Activated CD8-positive, alpha-beta memory T cell treated with anti-CD3 and anti-CD28 coated beads for 24 hours (primary cell): ENCODE data around the gene TGFBR3L.

Experiments used
- DNase-seq: peaks from one replicate; pipeline ENCODE4 v3.0.0-alpha.2; 2020

The TGFBR3L gene

DNA sequence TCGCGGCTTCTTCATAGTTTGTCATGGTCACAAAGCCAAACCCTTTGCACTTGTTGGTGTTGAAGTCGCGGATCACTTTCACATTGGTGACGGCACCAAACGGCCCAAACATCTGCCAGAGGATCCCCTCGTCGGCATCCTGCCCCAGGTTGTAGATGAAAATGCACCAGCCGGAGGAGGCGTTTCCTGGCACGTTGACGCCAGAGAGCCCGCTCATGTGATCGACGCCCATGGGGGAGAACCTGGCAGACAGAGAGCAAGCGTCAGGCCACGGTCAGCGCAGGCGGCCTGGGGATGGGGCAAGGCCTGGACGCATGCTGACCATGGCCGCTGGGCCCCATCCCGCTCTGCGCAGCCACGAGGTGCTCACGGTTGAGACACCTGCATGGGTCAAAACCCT is 48.9 kb downstream of the TGFBR3L start:
- no peak for DNase-seq

DNA sequence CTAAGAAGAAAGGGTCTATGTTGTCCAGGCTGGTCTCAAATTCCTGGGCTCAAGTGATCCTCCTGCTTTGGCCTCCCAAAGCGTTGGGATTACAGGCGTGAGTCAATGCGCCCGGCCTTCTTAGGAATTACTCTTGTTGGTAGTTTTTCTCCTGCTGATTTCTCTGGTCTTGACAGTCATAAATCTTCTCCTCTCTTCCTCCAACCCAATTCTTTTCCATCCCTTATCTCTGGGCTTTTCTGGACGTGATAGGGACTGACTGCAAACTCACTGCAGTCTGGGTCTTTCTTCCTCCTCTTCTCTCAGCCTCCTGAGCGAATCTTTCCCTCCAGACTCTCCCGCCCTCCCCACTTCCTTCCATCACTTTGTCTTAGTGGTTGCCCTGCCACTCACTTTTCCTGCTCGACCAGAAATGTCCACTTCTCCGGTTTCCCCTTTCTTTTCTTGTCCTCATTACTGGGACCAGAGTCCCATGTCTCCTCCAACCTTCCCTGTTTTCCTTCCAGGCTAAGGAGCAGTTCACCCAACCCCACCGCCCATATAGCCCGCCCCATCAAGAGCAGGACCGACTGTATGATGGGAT is 50.7 kb downstream of the TGFBR3L start:
- no peak for DNase-seq

DNA sequence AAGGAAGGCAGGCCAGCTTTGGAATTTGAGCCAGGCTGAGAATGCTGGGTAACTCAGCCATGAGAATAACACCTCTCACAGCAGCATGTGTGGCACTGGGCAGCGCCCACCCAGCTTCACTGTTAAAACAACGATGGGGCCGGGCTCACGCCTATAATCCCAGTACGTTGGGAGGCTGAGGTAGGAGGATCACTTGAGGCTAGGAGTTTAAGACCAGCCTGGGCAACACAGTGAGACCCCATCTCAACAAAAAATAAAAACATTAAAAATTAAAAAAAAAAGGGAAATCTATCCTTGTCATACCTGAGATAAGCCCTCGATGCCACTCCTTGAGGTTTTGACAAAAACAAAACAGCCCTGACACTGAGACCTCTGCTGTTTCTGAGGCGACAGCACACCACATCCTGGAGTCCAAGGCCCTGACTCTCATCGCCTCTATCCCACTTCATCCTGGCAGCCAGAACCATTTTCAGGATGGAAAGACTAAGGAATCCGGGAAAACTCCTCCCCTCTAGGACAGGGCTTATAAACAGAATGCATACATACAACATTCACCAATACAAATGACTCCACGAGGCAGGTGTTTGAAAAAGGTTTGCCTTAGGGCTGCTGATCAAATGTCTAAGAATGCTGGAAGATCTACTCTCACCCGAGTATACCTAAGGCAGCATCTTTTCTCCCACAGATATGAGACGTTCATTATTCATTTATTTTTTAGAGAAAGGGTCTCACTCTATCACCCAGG is 51.5 kb downstream of the TGFBR3L start:
- DNase-seq: no peak

DNA sequence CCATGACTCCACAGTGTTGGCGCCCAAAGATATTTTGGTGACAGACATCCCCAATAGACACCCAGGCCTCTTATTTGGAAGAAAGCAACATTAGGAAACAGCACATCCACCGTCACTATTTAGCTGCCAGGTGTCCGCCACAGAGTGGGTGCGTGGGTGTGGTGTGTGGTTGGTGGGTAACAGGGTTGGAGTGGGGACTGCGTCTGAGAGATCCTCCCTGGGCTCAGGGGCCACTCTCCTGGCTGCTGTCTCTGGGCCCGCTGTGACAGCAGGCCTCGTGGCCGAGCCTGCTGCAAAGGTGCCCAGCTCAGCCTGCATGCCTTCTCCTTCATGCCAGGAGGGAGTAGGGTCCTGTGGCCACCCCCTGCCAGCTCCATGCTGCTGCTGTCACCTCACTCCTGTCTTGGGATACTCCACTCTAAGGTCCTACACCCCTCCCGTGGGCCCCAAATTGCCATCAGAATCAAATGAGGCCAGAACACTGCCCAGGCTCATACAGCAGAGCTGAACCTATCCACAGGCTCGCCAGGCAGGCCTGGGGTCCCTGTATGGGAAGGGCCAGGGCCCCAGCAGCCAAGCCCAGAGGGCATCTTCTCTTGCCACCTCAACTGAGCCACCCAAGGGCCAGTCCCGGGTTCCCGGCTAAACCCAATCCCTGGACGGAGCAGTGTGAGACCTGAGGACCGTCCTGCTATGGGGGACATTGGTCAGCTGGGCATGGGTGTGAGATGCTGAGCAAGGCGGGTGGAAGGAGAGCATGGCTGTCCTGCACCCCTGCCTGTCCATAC is 53.6 kb downstream of the TGFBR3L start:
- no peak for DNase-seq
